Rectal smooth muscle tissue (tissue), 1 donor: Measurements from ENCODE around the gene ARL4C.
"Not testable (repeated sequence)": the region's sequence is repeated elsewhere in the genome, so short reads cannot be mapped to it uniquely, and the experiment has no call there.

Source experiments
- H3K27ac ChIP-seq: one replicate; pipeline ENCODE4 v1.7.0; 2013; ENCODE audit warnings: low read depth, low read length, inconsistent platforms
- H3K27me3 ChIP-seq: one replicate; pipeline ENCODE4 v1.7.0; 2013; ENCODE audit warnings: low read length; ENCODE audit not compliant: control insufficient read depth, insufficient read depth
- H3K36me3 ChIP-seq: one replicate; pipeline ENCODE4 v1.7.0; 2013; ENCODE audit warnings: low read length; ENCODE audit not compliant: control insufficient read depth, insufficient read depth
- H3K4me1 ChIP-seq: one replicate; pipeline ENCODE4 v1.7.0; 2013; ENCODE audit warnings: low read length; ENCODE audit not compliant: control insufficient read depth, insufficient read depth
- H3K4me3 ChIP-seq: one replicate; pipeline ENCODE4 v1.7.0; 2013; ENCODE audit warnings: low read length
- H3K9ac ChIP-seq: one replicate; pipeline ENCODE4 v1.7.0; 2013; ENCODE audit warnings: low read length

Gene ARL4C

GRCh38 chr2:234463626-234464290, 33.1 kb downstream of the ARL4C start:
- H3K9ac ChIP-seq = no peak overlapping the region
- no peaks in the 10 kb centered on the region for H3K4me1 ChIP-seq
- H3K36me3 ChIP-seq = no peaks in the 10 kb centered on the region
- H3K4me3 ChIP-seq = no peak overlapping the region
- H3K27me3 ChIP-seq = no peaks in the 10 kb centered on the region
- no peak overlapping the region for H3K27ac ChIP-seq

- no peaks in the 10 kb centered on the region for H3K36me3 ChIP-seq
- H3K27ac ChIP-seq = no peak overlapping the region
- H3K4me3 ChIP-seq = no peak overlapping the region
- no peaks in the 10 kb centered on the region for H3K4me1 ChIP-seq
- H3K27me3 ChIP-seq = no peaks in the 10 kb centered on the region
- H3K9ac ChIP-seq = no peak overlapping the region
Measured at GRCh38 chr2:234462218-234462992, 34.5 kb downstream of the ARL4C start.

- no peak overlapping the region for H3K9ac ChIP-seq
- H3K27ac ChIP-seq = no peak overlapping the region
- no peak overlapping the region for H3K4me3 ChIP-seq
- H3K27me3 ChIP-seq = no peaks in the 10 kb centered on the region
- H3K4me1 ChIP-seq = no peaks in the 10 kb centered on the region
- H3K36me3 ChIP-seq = no peaks in the 10 kb centered on the region
Measured at GRCh38 chr2:234459401-234460009, 37.4 kb downstream of the ARL4C start.

GRCh38 chr2:234458466-234458865, 38.4 kb downstream of the ARL4C start:
- Histone ChIP-seq H3K27ac (no peak overlapping the region), H3K9ac (no peak overlapping the region), H3K4me3 (no peak overlapping the region), H3K36me3 (no peaks in the 10 kb centered on the region), H3K4me1 (no peaks in the 10 kb centered on the region), H3K27me3 (no peaks in the 10 kb centered on the region)

GRCh38 chr2:234457421-234457820, 39.5 kb downstream of the ARL4C start:
- Histone ChIP-seq H3K27me3 (no peaks in the 10 kb centered on the region), H3K27ac (no peak overlapping the region), H3K9ac (no peak overlapping the region), H3K4me3 (no peak overlapping the region), H3K4me1 (no peaks in the 10 kb centered on the region), H3K36me3 (no peaks in the 10 kb centered on the region)

- not testable (repeated sequence) for H3K27ac ChIP-seq, H3K4me3 ChIP-seq, H3K36me3 ChIP-seq, H3K4me1 ChIP-seq, H3K9ac ChIP-seq, H3K27me3 ChIP-seq
Measured at GRCh38 chr2:234455246-234455645, 41.6 kb downstream of the ARL4C start.

- no peak overlapping the region for H3K4me3 ChIP-seq
- no peak overlapping the region for H3K27ac ChIP-seq
- H3K9ac ChIP-seq = no peak overlapping the region
Measured at GRCh38 chr2:234454433-234454832, 42.4 kb downstream of the ARL4C start.

GRCh38 chr2:234453216-234453615, 43.7 kb downstream of the ARL4C start:
- no peak overlapping the region for H3K4me3 ChIP-seq
- no peak overlapping the region for H3K27ac ChIP-seq

More at GRCh38 chr2:234454433-234454832, 42.4 kb downstream of the ARL4C start:
- no peaks in the 10 kb centered on the region for H3K4me1 ChIP-seq
- no peaks in the 10 kb centered on the region for H3K27me3 ChIP-seq
- H3K36me3 ChIP-seq = no peaks in the 10 kb centered on the region

GRCh38 chr2:234451852-234452625, 44.8 kb downstream of the ARL4C start:
- Histone ChIP-seq H3K4me1 (no peaks in the 10 kb centered on the region), H3K27ac (no peak overlapping the region), H3K36me3 (no peaks in the 10 kb centered on the region), H3K9ac (no peak overlapping the region), H3K4me3 (no peak overlapping the region), H3K27me3 (no peaks in the 10 kb centered on the region)

More at GRCh38 chr2:234453216-234453615, 43.7 kb downstream of the ARL4C start:
- H3K4me1 ChIP-seq = no peaks in the 10 kb centered on the region
- no peak overlapping the region for H3K9ac ChIP-seq
- no peaks in the 10 kb centered on the region for H3K27me3 ChIP-seq
- no peaks in the 10 kb centered on the region for H3K36me3 ChIP-seq

- Histone ChIP-seq H3K27ac (no peak overlapping the region), H3K4me3 (no peak overlapping the region), H3K4me1 (no peaks in the 10 kb centered on the region), H3K36me3 (no peaks in the 10 kb centered on the region), H3K27me3 (no peaks in the 10 kb centered on the region), H3K9ac (no peak overlapping the region)
Measured at GRCh38 chr2:234451242-234451641, 45.6 kb downstream of the ARL4C start.

GRCh38 chr2:234450431-234451124, 46.3 kb downstream of the ARL4C start:
- Histone ChIP-seq H3K27me3 (no peaks in the 10 kb centered on the region), H3K4me3 (no peak overlapping the region), H3K4me1 (no peaks in the 10 kb centered on the region), H3K27ac (no peak overlapping the region), H3K36me3 (no peaks in the 10 kb centered on the region), H3K9ac (no peak overlapping the region)
